Measurements from ENCODE around the gene GATA5.

Gene GATA5

DNA sequence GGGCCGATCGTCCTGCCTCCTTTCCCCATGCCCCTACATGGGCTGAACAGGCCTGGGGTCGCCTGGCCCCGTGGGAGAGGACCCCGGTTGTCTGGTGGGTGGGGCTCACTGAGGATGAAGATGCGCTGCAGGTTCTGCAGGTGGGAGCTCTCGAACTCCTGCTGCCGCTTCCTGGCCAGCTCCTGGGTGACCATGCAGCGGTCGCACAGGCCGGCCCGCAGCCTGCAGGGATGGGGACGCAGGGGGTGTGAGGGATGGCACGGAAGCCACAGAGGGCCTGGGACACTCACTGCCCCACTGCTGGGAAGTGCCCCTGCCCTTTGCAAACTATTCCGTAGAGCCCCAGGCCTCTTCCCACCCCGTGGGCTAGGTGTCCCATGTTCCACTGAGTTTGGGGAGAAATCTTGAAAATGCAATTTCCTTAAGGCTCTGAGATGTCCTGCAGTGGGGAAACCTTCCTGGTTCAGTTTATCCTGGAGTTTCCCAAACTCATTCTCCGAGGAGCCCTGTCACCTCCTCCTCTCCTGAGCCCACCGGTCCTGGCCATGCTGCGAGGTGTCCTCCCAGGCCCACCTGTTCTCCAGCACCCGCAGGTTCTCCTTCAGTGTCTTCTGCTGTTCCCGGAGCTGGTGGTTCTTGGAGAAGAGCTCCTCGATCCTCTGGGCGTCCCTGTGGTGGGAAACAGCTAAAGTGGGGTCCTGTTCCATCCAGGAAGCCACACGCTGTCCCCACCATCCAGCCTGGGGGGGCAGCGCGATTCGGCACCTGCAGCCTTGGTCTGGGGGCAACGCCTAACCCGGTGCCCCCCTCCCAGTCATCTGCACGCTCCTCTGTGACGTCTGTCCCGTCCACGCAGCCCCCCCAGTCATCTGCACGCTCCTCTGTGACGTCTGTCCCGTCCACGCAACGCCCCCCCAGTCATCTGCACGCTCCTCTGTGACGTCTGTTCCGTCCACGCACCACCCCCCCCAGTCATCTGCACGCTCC, 58.9 kb downstream of the GATA5 start:
- Histone ChIP-seq H3K27ac (ENCODE audit: insufficient read depth, low read length, poor library complexity, severe bottlenecking) (no peak overlapping the region), H3K27me3 (replicated peaks; ENCODE audit: control insufficient read depth, insufficient read depth, low read length, poor library complexity, severe bottlenecking) (no peaks in the 10 kb centered on the region), H3K36me3 (ENCODE audit: control insufficient read depth, insufficient read depth, low read length) (no peaks in the 10 kb centered on the region), H3K4me3 (ENCODE audit: insufficient read depth, low read depth, low read length, poor library complexity, severe bottlenecking) (no peak overlapping the region), H3K4me1 (ENCODE audit: control insufficient read depth, insufficient read depth, low read length, poor library complexity, severe bottlenecking) (no peaks in the 10 kb centered on the region), H3K9me3 (ENCODE audit: control insufficient read depth, low read length) (no peaks in the 10 kb centered on the region)
- DNase-seq, result no peak

DNA sequence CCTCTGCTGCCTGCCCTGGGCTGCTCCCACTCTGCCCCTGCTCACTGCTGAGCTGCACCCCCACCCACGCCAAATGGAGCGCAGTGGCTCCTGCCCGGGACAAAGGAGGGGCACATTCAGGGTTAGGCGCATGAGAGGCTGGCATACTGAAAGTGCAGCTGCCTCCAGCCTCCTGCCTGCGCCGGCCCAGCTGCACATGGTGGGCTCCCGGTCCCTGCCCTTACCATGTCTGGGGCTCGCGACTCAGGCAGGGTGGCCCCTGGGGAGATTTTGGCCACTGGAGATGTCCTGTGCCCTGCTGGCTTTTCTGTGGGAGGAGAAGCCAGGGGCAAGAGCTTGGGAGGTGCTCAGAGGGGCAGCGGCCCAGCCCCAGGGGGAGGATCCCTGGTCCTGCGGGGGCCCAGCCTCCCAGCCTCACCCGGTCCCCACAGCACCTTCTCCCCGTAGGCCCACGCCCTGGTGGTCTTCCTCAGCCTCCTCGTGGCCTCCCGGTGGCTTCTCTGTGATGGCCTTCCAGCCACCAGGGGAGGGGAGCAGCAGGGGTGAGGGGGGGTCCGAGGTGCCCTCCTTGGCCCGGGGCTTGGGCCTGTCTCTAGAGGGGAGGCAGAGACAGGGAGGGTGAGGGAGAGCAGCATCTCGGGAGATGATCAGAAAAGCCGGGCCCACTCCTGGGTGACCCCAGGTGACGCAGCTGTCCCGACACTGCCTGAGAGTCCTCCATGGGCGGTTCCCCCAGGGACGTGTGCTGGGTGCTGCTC, 60.3 kb downstream of the GATA5 start:
- DNase-seq, result no peak
- Histone ChIP-seq H3K9me3 (ENCODE audit: control insufficient read depth, low read length) (no peaks in the 10 kb centered on the region), H3K36me3 (ENCODE audit: control insufficient read depth, insufficient read depth, low read length) (no peaks in the 10 kb centered on the region), H3K4me1 (ENCODE audit: control insufficient read depth, insufficient read depth, low read length, poor library complexity, severe bottlenecking) (peaks cover under 1% of the 10 kb centered on the region), H3K27me3 (replicated peaks; ENCODE audit: control insufficient read depth, insufficient read depth, low read length, poor library complexity, severe bottlenecking) (no peaks in the 10 kb centered on the region), H3K4me3 (ENCODE audit: insufficient read depth, low read depth, low read length, poor library complexity, severe bottlenecking) (no peak overlapping the region), H3K27ac (ENCODE audit: insufficient read depth, low read length, poor library complexity, severe bottlenecking) (no peak overlapping the region)

DNA sequence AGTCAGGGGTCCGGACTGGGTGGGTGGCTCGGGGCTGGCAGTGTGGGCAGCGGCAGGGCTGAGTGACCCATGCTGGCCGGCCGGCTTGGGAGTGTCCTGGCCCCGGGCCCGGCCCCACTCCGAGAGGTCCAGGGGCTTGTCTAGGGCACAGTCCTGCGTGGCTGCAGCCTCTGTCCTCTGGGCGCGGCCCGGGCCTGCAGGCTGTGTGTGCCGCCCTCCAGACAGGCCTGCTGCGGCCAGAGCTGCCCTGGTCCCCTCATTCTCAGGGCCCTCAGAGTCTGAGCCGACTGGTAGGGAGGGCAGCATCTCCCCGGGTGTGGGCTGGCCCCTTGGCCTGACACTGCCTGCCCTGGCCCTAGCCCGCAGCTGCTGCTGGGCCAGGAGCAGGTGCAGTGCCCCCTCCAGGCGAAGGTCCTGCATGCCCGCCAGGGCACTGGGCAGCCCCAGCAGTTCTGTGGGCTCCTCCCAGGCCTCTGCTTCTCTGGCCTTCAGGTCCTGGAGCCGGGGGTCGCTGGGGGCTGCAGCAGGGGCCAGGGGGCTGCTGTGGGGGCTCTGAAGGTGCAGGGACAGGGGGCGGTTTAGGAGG, 61.8 kb downstream of the GATA5 start:
- Histone ChIP-seq H3K36me3 (ENCODE audit: control insufficient read depth, insufficient read depth, low read length) (no peaks in the 10 kb centered on the region), H3K27me3 (replicated peaks; ENCODE audit: control insufficient read depth, insufficient read depth, low read length, poor library complexity, severe bottlenecking) (no peaks in the 10 kb centered on the region)
- DNase-seq, result no peak

More for the DNA sequence above, 61.8 kb downstream of the GATA5 start:
- Histone ChIP-seq H3K4me3 (ENCODE audit: insufficient read depth, low read depth, low read length, poor library complexity, severe bottlenecking) (no peak overlapping the region), H3K4me1 (ENCODE audit: control insufficient read depth, insufficient read depth, low read length, poor library complexity, severe bottlenecking) (peaks cover 4% of the 10 kb centered on the region), H3K27ac (ENCODE audit: insufficient read depth, low read length, poor library complexity, severe bottlenecking) (no peak overlapping the region), H3K9me3 (ENCODE audit: control insufficient read depth, low read length) (no peaks in the 10 kb centered on the region)

Measured in effector memory CD4-positive, alpha-beta T cell (primary cell).